ENCODE results near the gene TCHP.

GRCh38 chr12:109878247-109878625 is 21.8 kb upstream of the TCHP start:
- TF ChIP-seq CTCF (IDR thresholded peaks at IDR 0.05; ENCODE audit: poor library complexity, severe bottlenecking) = no peak
- no peak for TF ChIP-seq MXI1 (conservative IDR thresholded peaks at IDR 0.05; ENCODE audit: poor library complexity, severe bottlenecking)
- TF ChIP-seq POLR2AphosphoS5 (IDR thresholded peaks at IDR 0.05) = no peak
- no peak for TF ChIP-seq SMC3 (conservative IDR thresholded peaks at IDR 0.05; ENCODE audit: poor library complexity)
